GM18508 (cell line): ENCODE data around the gene RASAL3.
A peak's percentile ranks its signal among the peaks of the same experiment; 100 is the strongest.
"Not testable (repeated sequence)": the region's sequence is repeated elsewhere in the genome, so short reads cannot be mapped to it uniquely, and the experiment has no call there.

Experiments used
- ATAC-seq: cut with Tn5 transposase; IDR thresholded peaks from one replicate; pipeline ENCODE4 v1.9.1; 2021; ENCODE audit warnings: moderate number of reproducible peaks; ENCODE audit not compliant: insufficient read depth, unreplicated experiment

Gene RASAL3

DNA sequence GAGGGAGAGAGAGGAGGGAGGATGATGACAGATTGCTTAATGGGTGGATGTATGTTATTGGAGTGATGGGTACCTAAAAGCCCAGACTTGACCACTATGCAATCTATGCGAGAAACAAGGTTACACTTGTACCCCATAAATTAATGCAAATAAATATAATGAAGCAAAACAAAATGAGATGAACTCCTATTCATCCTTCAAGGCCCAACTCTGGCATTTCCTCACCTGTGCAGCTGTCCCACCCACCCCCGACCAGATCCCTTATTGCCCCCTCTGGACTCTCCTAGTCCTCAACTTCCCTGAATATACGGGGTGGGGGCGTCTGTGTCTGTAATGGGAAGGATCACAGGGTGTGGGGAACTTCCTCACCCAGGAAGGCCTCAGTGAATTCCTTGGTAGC lies 10.8 kb upstream of the RASAL3 start:
- no peak for ATAC-seq

DNA sequence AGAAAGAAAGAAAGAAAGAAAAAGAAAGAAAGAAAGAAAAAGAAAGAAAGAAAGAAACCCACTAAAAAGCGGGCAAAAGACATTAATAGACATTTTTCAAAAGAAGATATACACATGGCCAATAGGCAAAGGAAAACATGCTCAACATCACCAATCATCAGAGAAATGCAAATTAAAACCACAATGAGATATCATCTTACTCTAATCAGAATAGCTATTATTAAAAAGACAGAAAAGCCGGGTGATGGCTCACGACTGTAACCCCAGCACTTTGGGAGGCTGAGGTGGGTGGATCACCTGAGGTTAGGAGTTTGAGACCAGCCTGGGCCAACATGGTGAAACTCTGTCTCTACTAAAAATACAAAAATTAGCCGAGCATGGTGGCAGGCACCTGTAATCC lies 9.5 kb upstream of the RASAL3 start:
- not testable (repeated sequence) for ATAC-seq

DNA sequence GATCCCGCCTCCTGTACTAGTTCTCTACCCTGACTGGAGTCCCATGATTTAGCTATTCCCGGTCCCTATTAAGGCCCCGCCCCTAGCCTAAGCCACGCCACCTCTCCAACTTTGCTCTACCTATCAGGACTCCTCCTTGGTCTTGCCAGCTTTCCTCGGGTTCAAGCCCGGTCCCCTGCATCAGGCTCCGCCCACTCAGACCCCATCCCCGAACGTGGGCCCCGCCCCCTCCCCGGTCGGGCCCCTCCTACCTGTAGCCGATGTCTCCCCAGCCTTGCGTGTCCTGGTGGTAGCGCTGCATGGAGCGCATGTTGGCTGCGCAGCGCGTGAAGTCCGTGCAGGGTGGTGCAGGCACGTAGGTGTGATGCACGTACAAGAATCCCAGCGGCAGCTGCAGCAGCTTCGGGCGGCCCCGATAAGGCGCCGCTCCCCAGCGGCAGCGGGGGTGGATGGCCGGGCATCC lies 7.3 kb upstream of the RASAL3 start:
- ATAC-seq = no peak

DNA sequence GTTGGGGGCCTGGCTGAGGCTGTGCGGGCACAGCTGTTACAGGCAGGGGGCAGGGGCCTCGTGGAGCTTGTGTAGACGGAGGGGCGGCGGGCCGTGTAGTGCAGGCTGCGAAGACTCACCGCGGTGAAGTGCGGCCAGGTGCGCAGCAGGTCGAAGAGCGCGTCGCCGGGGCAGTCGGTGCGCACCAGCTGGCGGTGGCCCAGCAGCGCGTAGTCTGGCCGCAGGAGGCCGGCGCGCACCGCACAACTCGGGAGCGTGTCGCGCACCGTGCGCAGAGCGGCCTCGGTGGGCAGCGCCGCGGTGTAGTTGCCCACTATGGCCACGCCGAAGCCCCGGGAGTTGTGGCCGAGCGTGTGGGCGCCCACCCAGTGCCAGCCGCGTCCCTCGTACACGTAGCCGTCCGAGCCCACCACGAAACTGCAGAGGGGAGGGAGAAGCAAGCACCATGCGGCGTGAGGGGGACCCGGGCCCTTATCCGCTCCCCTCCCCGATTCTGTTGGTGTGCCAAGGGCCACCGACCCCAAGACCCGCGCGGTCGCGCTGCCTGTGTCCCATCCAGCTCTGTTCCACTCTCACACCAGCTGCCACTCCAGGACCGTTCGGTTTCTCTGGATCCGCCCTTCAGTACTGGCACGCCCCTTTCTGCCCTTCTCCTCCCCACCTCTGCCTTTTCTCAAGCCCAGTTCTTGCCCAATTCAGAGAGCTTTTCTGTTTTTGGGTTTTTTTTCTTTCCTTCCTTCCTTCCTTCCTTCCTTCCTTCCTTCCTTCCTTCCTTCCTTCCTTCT lies 5.4 kb upstream of the RASAL3 start:
- ATAC-seq = no peak

- no peak for ATAC-seq
Measured at GRCh38 chr19:15468675-15469512, 4.5 kb upstream of the RASAL3 start.

- ATAC-seq = no peak
Measured at GRCh38 chr19:15467734-15468214, 3.4 kb upstream of the RASAL3 start.

- ATAC-seq = peak; percentile 52
Measured at GRCh38 chr19:15466851-15467733, 2.7 kb upstream of the RASAL3 start.

GRCh38 chr19:15463861-15464371 lies 428 bp downstream of the RASAL3 start:
- no peak for ATAC-seq

GRCh38 chr19:15461694-15462093 lies 2.6 kb downstream of the RASAL3 start:
- no peak for ATAC-seq

DNA sequence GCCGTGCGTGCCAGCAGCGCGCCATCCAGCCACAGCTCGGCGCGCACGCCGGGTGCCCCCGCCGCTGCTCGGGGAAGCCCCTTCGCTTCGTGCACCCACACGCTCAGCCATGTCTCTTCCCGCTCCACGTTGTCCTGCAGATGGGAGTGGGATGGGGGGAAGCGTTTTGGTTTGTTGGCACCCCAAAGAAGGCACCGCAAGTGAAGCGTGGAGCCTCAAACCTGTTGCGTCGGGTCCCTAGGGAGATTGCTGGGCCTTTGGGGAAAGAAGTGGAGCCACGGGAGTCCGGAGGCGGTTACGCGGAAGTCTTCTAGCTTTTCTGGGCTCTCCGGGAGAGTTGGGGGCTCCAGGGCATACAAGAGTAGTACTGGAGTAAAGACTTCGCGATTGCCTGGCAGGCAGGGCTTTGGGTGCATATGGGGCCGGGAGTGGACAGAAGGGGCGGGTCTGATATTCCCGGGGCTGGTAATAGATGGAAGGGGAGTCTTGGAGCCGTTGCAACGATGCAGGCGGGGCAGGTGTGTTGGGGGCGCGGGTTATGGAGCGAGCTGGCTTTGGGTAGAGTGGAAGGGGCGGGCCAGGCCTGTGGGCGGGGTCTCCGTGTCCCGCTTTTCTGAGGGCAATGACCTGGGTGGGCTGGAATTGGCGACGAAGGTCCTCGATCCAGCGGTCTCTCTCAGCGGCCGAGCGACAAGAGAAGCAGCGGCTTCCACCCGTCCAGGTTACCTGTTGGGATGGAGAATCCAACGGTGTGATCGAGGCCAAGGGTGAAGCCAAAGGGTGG lies 6.5 kb downstream of the RASAL3 start:
- ATAC-seq = no peak

DNA sequence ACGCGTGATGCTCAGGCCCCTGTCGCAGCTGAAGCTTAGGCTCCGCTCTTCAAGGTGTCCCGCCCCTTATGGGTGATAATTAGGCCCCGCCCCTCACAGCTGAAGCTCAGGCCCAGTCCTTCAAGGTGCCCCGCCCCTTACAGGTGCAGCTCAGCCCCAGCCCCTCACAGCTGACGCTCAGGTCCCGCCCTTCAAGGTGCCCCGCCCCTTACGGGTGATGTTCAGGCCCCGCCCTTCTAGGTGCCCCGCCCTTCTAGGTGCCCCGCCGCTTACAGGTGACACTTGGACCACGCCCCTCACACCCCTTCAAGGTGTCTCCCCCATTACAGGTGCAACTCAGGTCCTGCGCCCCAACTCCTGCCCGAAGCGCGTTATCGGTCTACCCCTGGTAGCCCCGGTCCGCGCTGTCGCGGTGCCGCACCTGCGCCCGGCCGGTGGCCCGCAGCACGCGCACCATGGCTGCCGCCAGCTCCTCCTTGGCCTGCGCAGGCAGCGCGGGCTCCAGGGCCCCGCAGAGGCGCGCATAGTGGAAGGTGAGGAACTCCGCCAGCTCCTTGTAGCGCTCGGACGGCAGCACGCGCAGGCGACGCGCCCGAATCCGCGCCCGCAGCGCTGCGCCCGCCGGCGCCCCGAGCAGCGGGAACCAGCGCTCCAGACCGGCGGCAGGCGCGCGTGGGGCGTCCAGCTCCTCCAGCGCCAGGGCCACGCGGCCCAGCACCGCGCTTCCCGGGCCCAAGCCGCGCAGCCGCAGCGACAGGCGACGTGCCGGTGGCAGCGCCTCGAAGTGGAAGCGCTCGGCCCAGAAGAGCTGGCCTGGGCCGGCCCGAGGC lies 7.3 kb downstream of the RASAL3 start:
- ATAC-seq = no peak

DNA sequence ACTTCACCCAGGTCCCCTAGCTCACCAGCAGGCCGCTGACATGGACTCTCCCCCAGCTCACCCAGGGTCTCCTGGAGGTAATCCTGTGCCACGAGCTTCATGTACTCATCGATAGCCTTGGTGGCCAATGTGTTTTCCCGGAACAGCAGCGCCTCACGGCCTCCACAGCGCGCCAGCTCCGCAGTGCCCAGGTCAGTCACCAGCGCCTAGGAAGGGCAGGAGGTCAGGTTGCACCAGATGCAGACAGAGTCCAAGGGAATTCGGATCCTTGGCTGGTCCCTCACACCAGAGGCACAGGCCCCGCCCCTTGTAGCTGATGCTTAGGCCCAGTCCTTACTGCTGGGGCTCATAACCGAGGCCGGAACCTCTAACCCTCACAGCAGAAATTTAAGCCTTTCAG lies 7.9 kb downstream of the RASAL3 start:
- no peak for ATAC-seq

DNA sequence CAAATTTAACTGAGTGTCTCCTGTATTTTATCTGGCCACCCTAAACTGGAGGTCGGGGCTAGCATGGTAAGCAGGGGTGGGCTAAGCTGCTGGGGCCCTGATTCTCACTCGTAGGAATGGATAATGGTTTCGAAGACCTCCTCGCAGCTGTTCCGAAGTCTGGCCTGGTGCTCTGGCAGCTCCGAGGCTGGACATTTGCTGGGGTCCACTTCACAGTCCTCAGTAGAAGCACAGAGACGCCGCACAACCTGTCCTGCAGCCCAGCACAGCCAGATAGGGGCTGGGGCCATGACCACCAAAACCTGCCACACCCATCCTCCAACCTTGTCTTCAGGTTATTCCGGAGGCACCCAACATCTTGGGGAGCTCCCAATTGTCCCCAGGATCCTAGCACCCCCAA lies 8.3 kb downstream of the RASAL3 start:
- ATAC-seq = no peak

DNA sequence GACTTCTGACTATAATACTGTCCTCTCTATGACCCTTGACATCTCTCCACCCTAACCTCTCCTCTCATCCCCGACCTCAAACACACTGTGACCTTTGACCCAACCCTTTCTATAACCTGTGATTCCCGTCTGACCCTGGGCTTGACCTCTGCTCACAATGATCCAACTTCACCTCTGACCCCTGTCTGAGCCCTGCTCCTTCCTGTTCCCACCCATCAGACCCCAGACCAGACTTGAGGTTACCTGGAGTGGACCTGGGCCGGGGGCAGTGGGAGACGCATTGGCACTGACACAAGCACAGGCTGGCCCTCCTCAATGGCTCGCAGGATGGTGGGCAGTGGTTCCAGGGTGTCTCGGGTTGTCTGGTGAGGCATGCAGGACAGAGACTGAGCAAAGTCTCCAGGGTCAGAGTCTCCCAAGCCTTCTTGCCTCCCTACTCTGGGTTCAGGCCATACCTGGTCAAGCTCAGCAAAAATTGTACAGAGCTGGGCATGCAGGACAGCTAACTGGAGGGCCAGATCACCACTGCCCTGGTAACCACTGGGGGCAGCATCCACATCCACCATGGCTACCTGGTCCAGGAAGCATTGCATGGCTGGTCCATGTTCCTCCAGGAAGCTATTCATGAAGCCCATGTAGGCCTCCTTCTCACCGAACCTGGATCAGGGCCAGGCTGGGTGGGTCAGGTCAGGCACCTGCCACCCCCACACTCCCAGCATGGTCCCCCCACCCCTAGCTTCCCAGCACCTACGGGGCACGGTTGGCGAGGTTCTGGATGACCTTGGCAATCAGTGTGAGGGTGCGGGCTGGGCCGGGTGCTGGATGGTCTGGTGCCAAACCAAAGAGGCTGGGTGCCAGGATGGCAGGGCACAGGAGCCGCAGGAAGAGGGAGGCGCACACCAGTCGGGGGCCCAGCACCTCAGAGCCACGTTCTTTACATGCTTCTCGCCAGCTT lies 10.2 kb downstream of the RASAL3 start:
- ATAC-seq = no peak

- ATAC-seq = no peak
Measured at GRCh38 chr19:15453091-15453578, 11.2 kb downstream of the RASAL3 start.

DNA sequence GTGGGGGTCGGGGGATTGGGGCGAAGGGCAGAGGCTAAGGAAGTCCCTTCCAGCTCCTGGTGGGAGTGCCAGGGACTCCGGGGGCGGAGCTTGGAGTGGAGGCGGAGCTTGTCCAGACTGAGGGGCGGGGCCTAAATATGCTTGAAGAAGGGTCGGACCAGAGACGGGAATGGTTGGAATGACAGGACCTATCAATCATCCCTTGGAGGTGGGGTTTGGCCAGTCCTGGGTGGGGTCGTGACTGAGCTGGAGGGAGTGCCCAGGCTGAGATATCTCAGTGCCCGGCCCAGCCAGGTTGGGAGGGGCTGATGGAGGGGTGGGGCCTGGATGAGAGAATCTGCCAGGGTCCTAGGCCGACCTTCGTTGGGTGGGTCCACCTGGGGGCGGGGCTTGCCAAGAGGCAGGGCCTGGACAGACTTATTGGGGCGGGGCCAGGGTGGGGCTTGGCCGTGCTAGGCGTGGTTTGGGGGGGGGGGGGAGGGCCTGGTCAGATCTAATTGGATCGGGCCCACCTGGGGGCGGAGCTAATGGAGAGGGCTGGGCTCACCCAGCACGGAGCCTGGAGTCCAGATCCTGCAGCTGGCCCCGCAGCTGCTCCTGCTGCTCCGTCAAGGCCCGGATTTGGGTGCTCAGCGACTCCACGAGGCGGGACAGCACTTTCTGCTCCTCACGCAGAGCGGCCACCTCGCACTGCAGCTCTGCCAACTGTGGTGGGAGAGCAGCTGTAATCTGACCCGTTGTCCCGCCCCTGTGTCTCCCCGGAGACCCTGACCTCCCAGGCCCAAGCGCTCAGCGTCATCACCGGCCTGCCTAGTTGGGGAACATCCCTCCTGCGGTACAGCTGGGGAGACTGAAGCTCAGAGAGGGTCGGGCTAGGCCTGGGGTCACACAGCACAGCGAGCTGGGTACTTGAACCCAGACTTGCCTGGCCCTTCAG lies 12.0 kb downstream of the RASAL3 start:
- no peak for ATAC-seq
